IMR-90 (cell line): ENCODE results near the gene IRAK4. TPM values are rescaled to one million over a fixed set of nuclear protein-coding genes. Genes with fewer than 3 reads are reported as not detected.

Source experiments
- ATAC-seq: fragments of 200-7000 bp; cut with Tn5 transposase; 2 replicates; pipeline ENCODE4 v1.9.1; 2020; ENCODE audit warnings: low read depth, mild to moderate bottlenecking, moderate library complexity
- BruUV-seq: library from RNA; stranded (reverse); fragments of 400-500 nt; replicated peaks from 2 replicates; lab custom pipeline; 2021; lab: Mats Ljungman, UMichigan
- CTCF ChIA-PET: fragments of 300-600 bp; formaldehyde crosslinking; extraction: SDS; loops from one replicate; lab custom pipeline; 2021; ENCODE audit warnings: antibody characterized with exemption; lab: Yijun Ruan, JAX
- POLR2A ChIA-PET: fragments of 300-600 bp; sonication (Branson Sonifier 250); formaldehyde crosslinking; loops from one replicate; lab custom pipeline; 2022; ENCODE audit warnings: antibody characterized with exemption; ENCODE audit not compliant: unreplicated experiment; lab: Charles Lee
- DNase-seq: peaks from one replicate; pipeline ENCODE4 v3.0.0; 2013
- H2AFZ ChIP-seq: replicated peaks from 2 replicates; pipeline ENCODE3; 2013; ENCODE audit warnings: low read length, mild to moderate bottlenecking; ENCODE audit not compliant: poor library complexity
- H2AK5ac ChIP-seq: 2 replicates; pipeline ENCODE4 v1.6.1; 2013; ENCODE audit warnings: low read depth, low read length, inconsistent platforms
- H2AK9ac ChIP-seq: replicated peaks from 2 replicates; pipeline ENCODE3; 2013; ENCODE audit warnings: mild to moderate bottlenecking, low read depth, low read length, moderate library complexity; ENCODE audit not compliant: poor library complexity
- H2BK120ac ChIP-seq: 2 replicates; pipeline ENCODE4 v1.6.1; 2013; ENCODE audit warnings: low read depth, low read length, inconsistent platforms
- H2BK15ac ChIP-seq: 3 replicates; pipeline ENCODE4 v1.6.1; 2013; ENCODE audit warnings: low read depth, low read length, inconsistent platforms
- H2BK20ac ChIP-seq: 2 replicates; pipeline ENCODE4 v1.6.1; 2013; ENCODE audit warnings: low read depth, mild to moderate bottlenecking, inconsistent platforms, low read length, moderate library complexity
- H2BK5ac ChIP-seq: 2 replicates; pipeline ENCODE4 v1.6.1; 2013; ENCODE audit warnings: mild to moderate bottlenecking, low read depth, low read length, inconsistent platforms; ENCODE audit not compliant: poor library complexity, severe bottlenecking
- H3K14ac ChIP-seq: replicated peaks from 2 replicates; pipeline ENCODE4 v1.6.1; 2013; ENCODE audit warnings: low read depth, low read length, inconsistent platforms
- H3K18ac ChIP-seq: 2 replicates; pipeline ENCODE4 v1.6.1; 2013; ENCODE audit warnings: low read depth, low read length, control low read depth
- H3K23ac ChIP-seq: 2 replicates; pipeline ENCODE4 v1.6.1; 2013; ENCODE audit warnings: low read depth, low read length, inconsistent platforms
- H3K27ac ChIP-seq: 2 replicates; pipeline ENCODE4 v1.5.1; 2013; ENCODE audit warnings: mild to moderate bottlenecking, control low read depth, low read length; ENCODE audit not compliant: insufficient read depth
- H3K27me3 ChIP-seq: 2 replicates; pipeline ENCODE4 v1.6.1; 2013; ENCODE audit warnings: low read length; ENCODE audit not compliant: control insufficient read depth, insufficient read depth
- H3K36me3 ChIP-seq: 2 replicates; pipeline ENCODE4 v1.6.1; 2013; ENCODE audit warnings: low read length, mixed read lengths; ENCODE audit not compliant: control insufficient read depth, insufficient read depth
- H3K4ac ChIP-seq: 2 replicates; pipeline ENCODE4 v1.6.1; 2013; ENCODE audit warnings: low read depth, low read length, inconsistent platforms
- H3K4me1 ChIP-seq: 2 replicates; pipeline ENCODE4 v1.6.1; 2013; ENCODE audit warnings: low read length, mixed read lengths; ENCODE audit not compliant: control insufficient read depth, insufficient read depth
- H3K4me2 ChIP-seq: 2 replicates; pipeline ENCODE4 v1.6.1; 2013; ENCODE audit warnings: low read depth, mild to moderate bottlenecking, control low read depth, low read length, moderate library complexity
- H3K4me3 ChIP-seq: 2 replicates; pipeline ENCODE4 v1.5.1; 2013; ENCODE audit warnings: low read depth, mild to moderate bottlenecking, control low read depth, low read length, moderate library complexity; ENCODE audit not compliant: insufficient read depth
- H3K56ac ChIP-seq: 2 replicates; pipeline ENCODE4 v1.6.1; 2013; ENCODE audit warnings: low read length, inconsistent platforms; ENCODE audit not compliant: insufficient read depth; ENCODE audit errors: extremely low read depth
- H3K79me1 ChIP-seq, 2 experiments: 2 replicates each; pipeline ENCODE4 v1.6.1; 2013; ENCODE audit warnings: low read length in 2 of 2, inconsistent platforms in 1 of 2, low read depth in 1 of 2
- H3K9ac ChIP-seq: 2 replicates; pipeline ENCODE4 v1.6.1; 2013; ENCODE audit warnings: low read depth, low read length, control low read depth
- H3K9me1 ChIP-seq: 2 replicates; pipeline ENCODE4 v1.6.1; 2013; ENCODE audit warnings: low read length, inconsistent platforms; ENCODE audit not compliant: insufficient read depth
- H3K9me3 ChIP-seq: 2 replicates; pipeline ENCODE4 v1.6.1; 2013; ENCODE audit warnings: low read length; ENCODE audit not compliant: control insufficient read depth, insufficient read depth
- H4K20me1 ChIP-seq: 2 replicates; pipeline ENCODE4 v1.6.1; 2013; ENCODE audit warnings: low read length, inconsistent platforms; ENCODE audit not compliant: insufficient read depth
- H4K5ac ChIP-seq: 2 replicates; pipeline ENCODE4 v1.6.1; 2013; ENCODE audit warnings: mild to moderate bottlenecking, low read depth, low read length, control low read depth
- H4K8ac ChIP-seq, 2 experiments: 2 replicates each; pipeline ENCODE4 v1.6.1; 2013; ENCODE audit warnings: low read depth in 2 of 2, low read length in 2 of 2, control low read depth in 1 of 2, inconsistent platforms in 1 of 2
- H4K91ac ChIP-seq: 2 replicates; pipeline ENCODE4 v1.6.1; 2013; ENCODE audit warnings: low read depth, low read length, inconsistent platforms; ENCODE audit not compliant: insufficient read depth
- BHLHE40 ChIP-seq: fragments of 150-350 bp; IDR thresholded peaks from 2 replicates; pipeline ENCODE4 v1.6.1; 2016; ENCODE audit warnings: mild to moderate bottlenecking, low read depth, low read length
- CEBPB ChIP-seq: IDR thresholded peaks from 2 replicates; pipeline ENCODE4 v1.6.1; 2012; ENCODE audit warnings: low read depth, low read length, improper control_type of control experiment
- CHD1 ChIP-seq: IDR thresholded peaks from 2 replicates; pipeline ENCODE4 v1.6.1; 2012; ENCODE audit warnings: low read depth, low read length, improper control_type of control experiment
- CTCF ChIP-seq: conservative IDR thresholded peaks from 2 replicates; pipeline ENCODE4 v1.5.1; 2012; ENCODE audit warnings: mild to moderate bottlenecking, low read depth, low read length, improper control_type of control experiment
- ELK1 ChIP-seq: fragments of 150-350 bp; IDR thresholded peaks from 2 replicates; pipeline ENCODE4 v1.6.1; 2016; ENCODE audit warnings: low read depth, mild to moderate bottlenecking, low read length, moderate library complexity, borderline replicate concordance
- FOS ChIP-seq: fragments of 150-350 bp; IDR thresholded peaks from 2 replicates; pipeline ENCODE4 v1.6.1; 2016; ENCODE audit warnings: low read depth, low read length
- MAFK ChIP-seq: IDR thresholded peaks from 2 replicates; pipeline ENCODE4 v1.6.1; 2012; ENCODE audit warnings: low read depth, low read length, improper control_type of control experiment
- MAZ ChIP-seq: IDR thresholded peaks from 2 replicates; pipeline ENCODE4 v1.6.1; 2012; ENCODE audit warnings: low read depth, mild to moderate bottlenecking, low read length, improper control_type of control experiment, moderate library complexity, borderline replicate concordance
- MXI1 ChIP-seq: IDR thresholded peaks from 2 replicates; pipeline ENCODE4 v1.6.1; 2012; ENCODE audit warnings: low read depth, mild to moderate bottlenecking, low read length, moderate library complexity, borderline replicate concordance
- NFE2L2 ChIP-seq: fragments of 150-350 bp; IDR thresholded peaks from 2 replicates; pipeline ENCODE4 v1.6.1; 2016; ENCODE audit warnings: low read depth, mild to moderate bottlenecking, low read length
- POLR2A ChIP-seq: IDR thresholded peaks from 2 replicates; pipeline ENCODE4 v1.6.1; 2012; ENCODE audit warnings: mild to moderate bottlenecking, low read depth, low read length
- RAD21 ChIP-seq: IDR thresholded peaks from 2 replicates; pipeline ENCODE4 v1.6.1; 2012; ENCODE audit warnings: low read length, improper control_type of control experiment
- RCOR1 ChIP-seq: IDR thresholded peaks from 2 replicates; pipeline ENCODE4 v1.6.1; 2012; ENCODE audit warnings: mild to moderate bottlenecking, low read length, improper control_type of control experiment; ENCODE audit not compliant: insufficient replicate concordance
- RFX5 ChIP-seq: IDR thresholded peaks from 2 replicates; pipeline ENCODE4 v1.8.0; 2012; ENCODE audit warnings: low read depth, mild to moderate bottlenecking, low read length, moderate library complexity
- SMC3 ChIP-seq: fragments of 150-350 bp; IDR thresholded peaks from 2 replicates; pipeline ENCODE4 v1.6.1; 2016; ENCODE audit warnings: low read depth, mild to moderate bottlenecking, antibody characterized with exemption, low read length, moderate library complexity
- USF2 ChIP-seq: fragments of 150-350 bp; IDR thresholded peaks from 2 replicates; pipeline ENCODE4 v1.6.1; 2017; ENCODE audit warnings: mild to moderate bottlenecking, antibody characterized with exemption, low read length, low read depth
- WGBS, 2 experiments: methylation state at CpG; one replicate each; pipeline versions ENCODE4 v1.1.5 to v1.1.7; 2013; ENCODE audit warnings: missing lambda C conversion rate in 2 of 2; ENCODE audit not compliant: insufficient read length in 1 of 2; ENCODE audit errors: extremely low coverage in 2 of 2; 5-methylcytosine and 5-hydroxymethylcytosine counted together
- dilution Hi-C: fragments of 300-500 bp; cut with HindIII; formaldehyde crosslinking; loops from one replicate; pipeline ENCODE4 v1.14.3; 2018; ENCODE audit warnings: low sequenced_read_pairs; ENCODE audit not compliant: unreplicated experiment
- in situ Hi-C: fragments of 300-500 bp; cut with MboI; formaldehyde crosslinking; loops from 3 replicates; pipeline ENCODE4 v1.14.3; 2019; ENCODE audit warnings: low sequenced_read_pairs, inconsistent platforms, mixed read lengths
- intact Hi-C: fragments of 100-400 bp; cut with micrococcal nuclease; formaldehyde crosslinking; loops from 2 replicates; pipeline ENCODE4 v1.10.0; 2022
- polyA plus RNA-seq, 3 experiments: library from polyadenylated mRNA; depleted of rRNA; stranded (reverse); fragments of >200 nt; gene quantifications; 2 replicates each; pipeline ENCODE4 v1.2.3, GENCODE V29; 2012; ENCODE audit warnings: low replicate concordance in 1 of 3
- total RNA-seq: library from RNA; depleted of rRNA; stranded (reverse); fragments of >200 nt; gene quantifications from 2 replicates; pipeline ENCODE4 v1.2.3, GENCODE V29; 2012

IRAK4 gene
- total and polyA plus RNA-seq, 2 of the 4 experiments (the other 2 are of a cell fraction), result 12.6 to 27.6 TPM

- dilution Hi-C loops, result no loop called here
Measured at GRCh38 chr12:43827093-43827492, 68.3 kb downstream of the IRAK4 start.

More at GRCh38 chr12:43827093-43827492, 68.3 kb downstream of the IRAK4 start:
- Histone ChIP-seq H4K5ac (no peak overlapping the region), H3K4me2 (no peak overlapping the region), H4K8ac (no peak overlapping the region), H3K9me1 (no peaks in the 10 kb centered on the region), H3K79me1 (no peaks in the 10 kb centered on the region), H2BK20ac (no peak overlapping the region), H2BK120ac (no peak overlapping the region), H3K27me3 (no peaks in the 10 kb centered on the region), H2BK15ac (no peak overlapping the region), H3K18ac (no peak overlapping the region), H3K4ac (no peak overlapping the region), H3K9ac (no peak overlapping the region), H2AFZ (no peak overlapping the region), H3K56ac (no peak overlapping the region), H4K91ac (no peak overlapping the region), H3K14ac (no peak overlapping the region), H4K20me1 (no peaks in the 10 kb centered on the region), H3K4me3 (no peak overlapping the region), H2AK5ac (no peak overlapping the region), H3K4me1 (peaks cover 2% of the 10 kb centered on the region; the same call in 1 of the 2 replicates), H3K23ac (no peak overlapping the region), H3K9me3 (no peaks in the 10 kb centered on the region), H2BK5ac (no peak overlapping the region), H3K27ac (no peak overlapping the region), H2AK9ac (no peak overlapping the region), H3K36me3 (no peaks in the 10 kb centered on the region)
- intact Hi-C loops, result no loop called here
- no TSS peak for BruUV-seq
- CTCF ChIA-PET, result no interaction called here
- in situ Hi-C loops, result no loop called here
- DNase-seq (no peak), ATAC-seq (no peak)
- TF ChIP-seq CEBPB (no peak), MXI1 (no peak), BHLHE40 (no peak), POLR2A (no peak), RFX5 (no peak), MAZ (no peak), CTCF (no peak), SMC3 (no peak), USF2 (no peak), RCOR1 (no peak), CHD1 (no peak), MAFK (no peak), ELK1 (no peak), RAD21 (no peak), FOS (no peak), NFE2L2 (no peak)
- WGBS, 2 experiments, result no CpG with 5 or more reads among the region's 1 CpG
- POLR2A ChIA-PET, result no interaction called here
